HCT116 (cell line): Measurements from ENCODE around the gene SUSD2.

Source experiments
- EZH2phosphoT487 ChIP-seq: fragments of 200-600 bp; IDR thresholded peaks from 2 replicates; pipeline ENCODE4 v1.6.1; 2018; ENCODE audit warnings: antibody characterized with exemption, borderline replicate concordance
- JUND ChIP-seq: IDR thresholded peaks from 2 replicates; pipeline ENCODE4 v1.6.1; 2012
- POLR2A ChIP-seq: IDR thresholded peaks from 2 replicates; pipeline ENCODE4 v1.7.0; 2011; ENCODE audit warnings: borderline replicate concordance; ENCODE audit not compliant: insufficient read depth, insufficient read length; ENCODE audit errors: extremely low read depth
- SIN3A ChIP-seq: IDR thresholded peaks from 2 replicates; pipeline ENCODE4 v1.6.1; 2012; ENCODE audit warnings: low read depth
- TCF7L2 ChIP-seq: IDR thresholded peaks from 2 replicates; pipeline ENCODE4 v1.7.0; 2011; ENCODE audit warnings: borderline replicate concordance, inconsistent platforms; ENCODE audit not compliant: insufficient read depth, insufficient read length; ENCODE audit errors: extremely low read depth
- ZNF274 ChIP-seq: fragments of 200-500 bp; sonication (Bioruptor generic); IDR thresholded peaks from 2 replicates; pipeline ENCODE4 v1.6.1; 2014; ENCODE audit warnings: mild to moderate bottlenecking, low read depth, low read length, inconsistent platforms
- TF ChIP-seq, protein P1 (sequence below), 3 experiments: fragments of 200-600 bp in 1 of 3; sonication (generic) in 1 of 3; IDR thresholded peaks in 2 of 3; conservative IDR thresholded peaks in 1 of 3; 2 replicates each; pipeline ENCODE4 v1.5.1; 2012 to 2017; ENCODE audit warnings: low read depth in 2 of 3, low read length in 2 of 3, antibody characterized with exemption in 1 of 3, borderline replicate concordance in 1 of 3, control low read depth in 1 of 3, mild to moderate bottlenecking in 1 of 3, mixed read lengths in 1 of 3, mixed run types in 1 of 3, moderate library complexity in 1 of 3; ENCODE audit not compliant: insufficient read depth in 1 of 3

DNA sequence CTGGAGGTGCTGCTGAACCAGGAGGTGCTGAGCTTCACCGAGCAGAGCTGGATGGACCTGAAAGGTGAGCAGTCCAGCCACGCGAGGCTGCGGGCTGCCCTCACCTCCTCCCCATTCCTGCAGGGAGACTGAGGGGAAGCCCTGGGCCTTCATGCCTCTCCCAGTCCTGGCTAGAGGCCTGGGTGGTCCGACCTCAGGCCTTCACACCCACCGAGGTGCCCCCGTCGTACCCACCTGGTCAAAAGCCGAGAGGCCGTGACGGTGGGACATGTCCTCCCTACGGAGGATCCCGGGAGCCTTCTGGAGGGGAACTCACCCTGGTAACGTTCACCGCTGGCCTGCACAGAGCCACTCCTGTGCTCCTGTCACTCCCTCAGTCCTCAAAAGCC lies 5.1 kb downstream of the SUSD2 start:
- TF ChIP-seq, protein P1, sequence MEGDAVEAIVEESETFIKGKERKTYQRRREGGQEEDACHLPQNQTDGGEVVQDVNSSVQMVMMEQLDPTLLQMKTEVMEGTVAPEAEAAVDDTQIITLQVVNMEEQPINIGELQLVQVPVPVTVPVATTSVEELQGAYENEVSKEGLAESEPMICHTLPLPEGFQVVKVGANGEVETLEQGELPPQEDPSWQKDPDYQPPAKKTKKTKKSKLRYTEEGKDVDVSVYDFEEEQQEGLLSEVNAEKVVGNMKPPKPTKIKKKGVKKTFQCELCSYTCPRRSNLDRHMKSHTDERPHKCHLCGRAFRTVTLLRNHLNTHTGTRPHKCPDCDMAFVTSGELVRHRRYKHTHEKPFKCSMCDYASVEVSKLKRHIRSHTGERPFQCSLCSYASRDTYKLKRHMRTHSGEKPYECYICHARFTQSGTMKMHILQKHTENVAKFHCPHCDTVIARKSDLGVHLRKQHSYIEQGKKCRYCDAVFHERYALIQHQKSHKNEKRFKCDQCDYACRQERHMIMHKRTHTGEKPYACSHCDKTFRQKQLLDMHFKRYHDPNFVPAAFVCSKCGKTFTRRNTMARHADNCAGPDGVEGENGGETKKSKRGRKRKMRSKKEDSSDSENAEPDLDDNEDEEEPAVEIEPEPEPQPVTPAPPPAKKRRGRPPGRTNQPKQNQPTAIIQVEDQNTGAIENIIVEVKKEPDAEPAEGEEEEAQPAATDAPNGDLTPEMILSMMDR (IDR thresholded peaks at IDR 0.05 in 2 of 3, conservative IDR thresholded peaks at IDR 0.05 in 1 of 3; ENCODE audit: borderline replicate concordance in 1 of 3, insufficient read depth in 1 of 3, low read depth in 2 of 3, low read length in 2 of 3), result no peak
- TF ChIP-seq POLR2A (no peak), SIN3A (no peak), ZNF274 (no peak), JUND (no peak), EZH2phosphoT487 (no peak), TCF7L2 (no peak)
